ENCODE results near the gene THRSP.

DNA sequence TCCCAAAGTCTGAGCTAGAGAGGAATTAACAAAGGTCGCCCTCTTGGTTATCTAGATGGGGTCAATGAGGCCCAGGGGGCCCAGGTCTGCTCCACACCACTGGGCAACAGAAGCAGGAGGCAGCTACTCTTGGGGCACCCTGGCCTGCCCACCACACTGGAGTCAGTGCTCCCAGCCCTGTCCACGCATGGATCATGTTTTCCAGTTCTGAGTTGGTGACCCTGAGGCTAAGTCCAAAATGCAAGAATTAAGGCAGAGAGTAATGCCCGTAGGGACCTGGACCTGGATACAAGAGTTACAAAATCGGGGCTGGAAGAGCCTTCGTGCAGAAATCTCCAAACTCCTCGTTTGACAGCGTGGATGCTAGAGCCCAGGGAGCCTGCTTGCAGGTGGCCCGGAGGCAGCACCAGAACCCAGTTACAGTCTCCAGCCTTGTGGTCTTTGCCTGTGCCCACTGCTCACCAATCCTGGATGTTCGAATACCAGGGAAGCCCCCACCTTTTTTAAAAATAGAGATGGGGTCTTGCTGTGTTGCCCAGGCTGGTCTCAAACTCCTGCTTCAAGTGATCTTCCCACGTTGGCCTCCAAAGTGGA, 6.1 kb upstream of the THRSP start:
- TF ChIP-seq JUNB (IDR thresholded peaks at IDR 0.05) (no peak), ESRRA (IDR thresholded peaks at IDR 0.05; ENCODE audit: borderline replicate concordance, low read length) (no peak)
- TF ChIP-seq, protein P1, sequence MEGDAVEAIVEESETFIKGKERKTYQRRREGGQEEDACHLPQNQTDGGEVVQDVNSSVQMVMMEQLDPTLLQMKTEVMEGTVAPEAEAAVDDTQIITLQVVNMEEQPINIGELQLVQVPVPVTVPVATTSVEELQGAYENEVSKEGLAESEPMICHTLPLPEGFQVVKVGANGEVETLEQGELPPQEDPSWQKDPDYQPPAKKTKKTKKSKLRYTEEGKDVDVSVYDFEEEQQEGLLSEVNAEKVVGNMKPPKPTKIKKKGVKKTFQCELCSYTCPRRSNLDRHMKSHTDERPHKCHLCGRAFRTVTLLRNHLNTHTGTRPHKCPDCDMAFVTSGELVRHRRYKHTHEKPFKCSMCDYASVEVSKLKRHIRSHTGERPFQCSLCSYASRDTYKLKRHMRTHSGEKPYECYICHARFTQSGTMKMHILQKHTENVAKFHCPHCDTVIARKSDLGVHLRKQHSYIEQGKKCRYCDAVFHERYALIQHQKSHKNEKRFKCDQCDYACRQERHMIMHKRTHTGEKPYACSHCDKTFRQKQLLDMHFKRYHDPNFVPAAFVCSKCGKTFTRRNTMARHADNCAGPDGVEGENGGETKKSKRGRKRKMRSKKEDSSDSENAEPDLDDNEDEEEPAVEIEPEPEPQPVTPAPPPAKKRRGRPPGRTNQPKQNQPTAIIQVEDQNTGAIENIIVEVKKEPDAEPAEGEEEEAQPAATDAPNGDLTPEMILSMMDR (IDR thresholded peaks at IDR 0.05): no peak

All from A549 (cell line).